ENCODE data around the gene NDUFS1.

NDUFS1 gene

DNA sequence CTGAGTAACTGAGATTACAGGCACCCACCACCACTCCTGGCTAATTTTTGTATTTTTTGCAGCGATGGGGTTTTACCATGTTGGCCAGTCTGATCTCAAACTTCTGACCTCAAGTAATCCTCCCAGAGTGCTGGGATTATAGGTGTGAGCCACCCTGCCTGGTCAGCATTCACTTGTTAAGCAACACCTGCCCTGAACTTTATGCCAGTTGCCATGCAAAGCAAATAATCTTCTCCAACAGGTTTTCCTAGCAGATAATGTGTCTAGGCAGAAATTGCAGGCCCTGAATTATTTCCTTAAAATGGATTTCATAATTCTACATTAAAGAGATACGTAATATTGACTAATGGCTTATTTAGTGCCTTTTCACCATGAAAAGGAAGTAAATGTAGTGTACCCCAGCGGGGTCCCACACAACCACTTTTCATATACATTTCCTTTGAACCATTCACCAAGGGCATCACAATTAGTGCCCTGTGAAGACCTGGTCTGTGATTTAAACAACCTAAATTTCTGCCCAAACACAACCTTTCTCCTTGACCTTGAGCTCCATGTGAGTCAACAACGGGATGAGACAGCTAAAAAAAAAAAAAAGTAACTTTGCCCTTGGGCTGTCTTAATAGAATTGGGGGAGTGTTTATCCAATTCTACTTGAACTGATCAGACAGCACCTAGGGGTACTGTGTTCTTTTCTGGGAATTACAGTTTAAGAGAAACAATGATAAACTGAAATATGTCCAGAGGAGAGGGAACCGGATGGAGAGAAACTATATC, 42.0 kb upstream of the NDUFS1 start:
- Histone ChIP-seq H3K36me3 (no peaks in the 10 kb centered on the region), H3K9me3 (ENCODE audit: severe bottlenecking) (no peaks in the 10 kb centered on the region), H3K4me3 (ENCODE audit: low read depth, low read length) (no peak overlapping the region), H3K27ac (no peak overlapping the region), H3K27me3 (ENCODE audit: insufficient read depth, low read depth, severe bottlenecking) (no peaks in the 10 kb centered on the region)
- DNase-seq, result no peak
- TF ChIP-seq, protein P1, sequence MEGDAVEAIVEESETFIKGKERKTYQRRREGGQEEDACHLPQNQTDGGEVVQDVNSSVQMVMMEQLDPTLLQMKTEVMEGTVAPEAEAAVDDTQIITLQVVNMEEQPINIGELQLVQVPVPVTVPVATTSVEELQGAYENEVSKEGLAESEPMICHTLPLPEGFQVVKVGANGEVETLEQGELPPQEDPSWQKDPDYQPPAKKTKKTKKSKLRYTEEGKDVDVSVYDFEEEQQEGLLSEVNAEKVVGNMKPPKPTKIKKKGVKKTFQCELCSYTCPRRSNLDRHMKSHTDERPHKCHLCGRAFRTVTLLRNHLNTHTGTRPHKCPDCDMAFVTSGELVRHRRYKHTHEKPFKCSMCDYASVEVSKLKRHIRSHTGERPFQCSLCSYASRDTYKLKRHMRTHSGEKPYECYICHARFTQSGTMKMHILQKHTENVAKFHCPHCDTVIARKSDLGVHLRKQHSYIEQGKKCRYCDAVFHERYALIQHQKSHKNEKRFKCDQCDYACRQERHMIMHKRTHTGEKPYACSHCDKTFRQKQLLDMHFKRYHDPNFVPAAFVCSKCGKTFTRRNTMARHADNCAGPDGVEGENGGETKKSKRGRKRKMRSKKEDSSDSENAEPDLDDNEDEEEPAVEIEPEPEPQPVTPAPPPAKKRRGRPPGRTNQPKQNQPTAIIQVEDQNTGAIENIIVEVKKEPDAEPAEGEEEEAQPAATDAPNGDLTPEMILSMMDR (IDR thresholded peaks at IDR 0.05; ENCODE audit: low read depth, low read length), result no peak

DNA sequence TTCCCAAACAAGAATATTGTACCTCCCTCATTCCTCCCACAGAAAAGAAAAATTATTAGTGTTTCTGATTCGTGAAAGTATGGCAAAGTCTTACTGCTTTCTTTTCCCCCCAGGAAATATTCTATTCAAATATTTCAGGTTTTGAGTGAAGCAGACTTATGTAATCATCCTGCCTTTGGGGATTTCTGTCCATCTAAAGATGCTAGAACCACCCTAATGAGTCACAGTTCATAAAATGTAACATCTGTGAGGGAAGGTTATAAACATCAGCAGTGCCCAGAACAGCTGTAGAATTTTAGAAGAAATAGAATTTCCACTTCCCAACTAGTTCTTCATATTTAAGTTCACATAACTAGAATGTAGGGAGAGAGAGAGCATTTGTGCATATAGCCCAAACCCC, 39.4 kb upstream of the NDUFS1 start:
- TF ChIP-seq, protein P1 (IDR thresholded peaks at IDR 0.05; ENCODE audit: low read depth, low read length), result no peak
- no peak overlapping the region for H3K27ac ChIP-seq
- H3K9me3 ChIP-seq (ENCODE audit: severe bottlenecking), result no peaks in the 10 kb centered on the region

DNA sequence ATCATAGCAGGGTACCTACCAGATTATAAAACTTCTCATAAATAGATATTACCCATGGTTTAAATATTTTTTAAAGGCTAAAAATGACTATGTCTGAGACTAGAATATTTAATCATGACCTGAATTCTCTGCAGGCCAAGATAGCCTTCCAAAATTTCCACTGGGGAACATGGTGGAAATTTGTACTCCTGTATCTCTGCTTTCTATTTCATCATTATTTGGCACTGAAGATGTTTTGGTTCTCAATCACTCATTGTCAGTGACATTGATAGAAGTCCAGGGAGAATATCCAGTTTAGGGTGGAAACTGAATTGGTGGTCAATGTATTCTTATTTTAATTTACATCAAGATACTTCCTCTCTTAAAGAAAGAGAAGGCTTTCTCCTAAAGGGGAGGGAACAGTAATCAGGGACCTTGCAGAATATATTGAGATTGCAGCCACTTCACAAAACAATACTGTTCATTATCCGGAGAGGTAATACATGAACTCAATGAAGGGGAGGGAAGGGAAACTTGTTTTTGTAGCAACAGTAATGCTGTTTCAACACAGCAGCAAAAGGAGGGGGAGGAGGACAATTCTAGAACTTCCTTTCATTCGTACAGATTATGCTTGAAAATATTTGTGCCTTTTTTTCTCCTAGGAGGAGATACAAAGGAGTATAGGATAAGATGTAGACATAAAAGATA, 34.6 kb upstream of the NDUFS1 start:
- Histone ChIP-seq H3K27me3 (ENCODE audit: insufficient read depth, low read depth, severe bottlenecking) (no peaks in the 10 kb centered on the region), H3K9me3 (ENCODE audit: severe bottlenecking) (no peaks in the 10 kb centered on the region), H3K36me3 (no peaks in the 10 kb centered on the region), H3K27ac (no peak overlapping the region), H3K4me3 (ENCODE audit: low read depth, low read length) (no peak overlapping the region)
- TF ChIP-seq, protein P1 (IDR thresholded peaks at IDR 0.05; ENCODE audit: low read depth, low read length), result no peak
- no peak for DNase-seq

More for the DNA sequence above, 39.4 kb upstream of the NDUFS1 start:
- H3K36me3 ChIP-seq, result no peaks in the 10 kb centered on the region
- H3K4me3 ChIP-seq (ENCODE audit: low read depth, low read length), result no peak overlapping the region
- no peaks in the 10 kb centered on the region for H3K27me3 ChIP-seq (ENCODE audit: insufficient read depth, low read depth, severe bottlenecking)
- no peak for DNase-seq

DNA sequence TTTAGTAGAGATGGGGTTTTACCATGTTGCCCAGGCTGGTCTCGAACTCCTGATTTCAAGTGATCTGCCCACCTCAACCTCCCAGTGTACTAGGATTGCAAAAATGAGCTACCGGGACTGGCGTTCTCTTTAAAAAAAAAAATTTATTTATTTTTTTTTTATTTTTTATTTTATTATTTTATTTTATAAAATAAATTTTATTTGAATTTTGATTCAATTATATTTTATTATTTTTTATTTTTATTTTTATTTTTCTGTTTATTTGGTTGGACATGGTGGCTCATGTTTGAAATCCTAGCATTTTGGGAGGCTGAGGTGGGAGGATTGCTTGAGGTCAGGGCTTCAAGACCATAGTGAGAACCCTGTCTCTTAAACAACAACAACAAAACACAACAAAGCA, 32.9 kb upstream of the NDUFS1 start:
- Histone ChIP-seq H3K27me3 (ENCODE audit: insufficient read depth, low read depth, severe bottlenecking) (no peaks in the 10 kb centered on the region), H3K36me3 (no peaks in the 10 kb centered on the region), H3K9me3 (ENCODE audit: severe bottlenecking) (no peaks in the 10 kb centered on the region), H3K27ac (no peak overlapping the region), H3K4me3 (ENCODE audit: low read depth, low read length) (no peak overlapping the region)
- no peak for DNase-seq
- TF ChIP-seq, protein P1 (IDR thresholded peaks at IDR 0.05; ENCODE audit: low read depth, low read length), result no peak

DNA sequence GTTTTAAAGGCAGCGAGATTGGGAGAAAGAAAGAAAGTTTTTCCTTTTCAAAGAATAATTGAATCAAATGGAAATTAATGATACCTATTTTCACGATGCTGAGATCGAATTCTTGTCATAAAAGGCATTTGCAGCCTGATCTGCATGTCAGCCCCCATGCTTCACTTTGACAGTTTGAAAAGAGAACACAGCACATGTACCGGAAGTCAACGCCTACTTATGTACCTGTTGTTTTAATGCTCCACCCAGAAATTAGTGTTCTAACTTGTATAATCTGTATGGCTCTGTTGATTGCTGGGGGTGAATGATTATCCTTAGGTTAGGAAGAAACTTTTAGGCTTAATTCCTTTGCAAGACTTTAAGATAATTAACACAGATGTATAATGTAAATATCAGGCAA, 31.4 kb upstream of the NDUFS1 start:
- no peaks in the 10 kb centered on the region for H3K36me3 ChIP-seq
- H3K4me3 ChIP-seq (ENCODE audit: low read depth, low read length), result no peak overlapping the region
- H3K27me3 ChIP-seq (ENCODE audit: insufficient read depth, low read depth, severe bottlenecking), result no peaks in the 10 kb centered on the region
- DNase-seq, result no peak
- TF ChIP-seq, protein P1 (IDR thresholded peaks at IDR 0.05; ENCODE audit: low read depth, low read length), result no peak
- no peak overlapping the region for H3K27ac ChIP-seq
- no peaks in the 10 kb centered on the region for H3K9me3 ChIP-seq (ENCODE audit: severe bottlenecking)

Data from WERI-Rb-1 (cell line).